VCaP (cell line): ENCODE measurements around the gene C1orf122.
A peak's percentile ranks its signal among the peaks of the same experiment; 100 is the strongest.

Experiments
- H3K27ac ChIP-seq: fragments of 450-650 bp; 2 replicates; pipeline ENCODE4 v1.5.1; 2017
- TF ChIP-seq, protein P1 (sequence below): fragments of 450-650 bp; conservative IDR thresholded peaks from 2 replicates; pipeline ENCODE4 v1.5.1; 2017; ENCODE audit warnings: mild to moderate bottlenecking, moderate library complexity

C1orf122 gene

DNA sequence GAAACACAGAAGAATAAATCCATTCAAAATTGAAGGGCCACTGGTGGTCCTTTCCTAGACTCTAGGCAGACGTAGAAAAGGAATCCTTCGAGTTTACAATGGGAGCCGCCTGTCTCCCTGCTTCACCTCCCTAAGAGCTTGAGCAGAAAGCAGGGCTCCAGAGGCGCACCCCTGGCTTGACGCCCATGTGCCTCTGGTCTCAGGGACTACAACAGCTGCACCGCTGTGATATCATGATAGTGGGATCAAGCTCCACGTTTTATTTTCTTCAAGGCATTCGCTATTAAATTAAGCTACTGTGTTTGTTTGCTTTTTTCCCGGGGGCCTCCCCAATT is 403 bp upstream of the C1orf122 start:
- H3K27ac ChIP-seq, result peak overlapping the region; percentile 95
- TF ChIP-seq, protein P1, sequence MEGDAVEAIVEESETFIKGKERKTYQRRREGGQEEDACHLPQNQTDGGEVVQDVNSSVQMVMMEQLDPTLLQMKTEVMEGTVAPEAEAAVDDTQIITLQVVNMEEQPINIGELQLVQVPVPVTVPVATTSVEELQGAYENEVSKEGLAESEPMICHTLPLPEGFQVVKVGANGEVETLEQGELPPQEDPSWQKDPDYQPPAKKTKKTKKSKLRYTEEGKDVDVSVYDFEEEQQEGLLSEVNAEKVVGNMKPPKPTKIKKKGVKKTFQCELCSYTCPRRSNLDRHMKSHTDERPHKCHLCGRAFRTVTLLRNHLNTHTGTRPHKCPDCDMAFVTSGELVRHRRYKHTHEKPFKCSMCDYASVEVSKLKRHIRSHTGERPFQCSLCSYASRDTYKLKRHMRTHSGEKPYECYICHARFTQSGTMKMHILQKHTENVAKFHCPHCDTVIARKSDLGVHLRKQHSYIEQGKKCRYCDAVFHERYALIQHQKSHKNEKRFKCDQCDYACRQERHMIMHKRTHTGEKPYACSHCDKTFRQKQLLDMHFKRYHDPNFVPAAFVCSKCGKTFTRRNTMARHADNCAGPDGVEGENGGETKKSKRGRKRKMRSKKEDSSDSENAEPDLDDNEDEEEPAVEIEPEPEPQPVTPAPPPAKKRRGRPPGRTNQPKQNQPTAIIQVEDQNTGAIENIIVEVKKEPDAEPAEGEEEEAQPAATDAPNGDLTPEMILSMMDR, result no peak

DNA sequence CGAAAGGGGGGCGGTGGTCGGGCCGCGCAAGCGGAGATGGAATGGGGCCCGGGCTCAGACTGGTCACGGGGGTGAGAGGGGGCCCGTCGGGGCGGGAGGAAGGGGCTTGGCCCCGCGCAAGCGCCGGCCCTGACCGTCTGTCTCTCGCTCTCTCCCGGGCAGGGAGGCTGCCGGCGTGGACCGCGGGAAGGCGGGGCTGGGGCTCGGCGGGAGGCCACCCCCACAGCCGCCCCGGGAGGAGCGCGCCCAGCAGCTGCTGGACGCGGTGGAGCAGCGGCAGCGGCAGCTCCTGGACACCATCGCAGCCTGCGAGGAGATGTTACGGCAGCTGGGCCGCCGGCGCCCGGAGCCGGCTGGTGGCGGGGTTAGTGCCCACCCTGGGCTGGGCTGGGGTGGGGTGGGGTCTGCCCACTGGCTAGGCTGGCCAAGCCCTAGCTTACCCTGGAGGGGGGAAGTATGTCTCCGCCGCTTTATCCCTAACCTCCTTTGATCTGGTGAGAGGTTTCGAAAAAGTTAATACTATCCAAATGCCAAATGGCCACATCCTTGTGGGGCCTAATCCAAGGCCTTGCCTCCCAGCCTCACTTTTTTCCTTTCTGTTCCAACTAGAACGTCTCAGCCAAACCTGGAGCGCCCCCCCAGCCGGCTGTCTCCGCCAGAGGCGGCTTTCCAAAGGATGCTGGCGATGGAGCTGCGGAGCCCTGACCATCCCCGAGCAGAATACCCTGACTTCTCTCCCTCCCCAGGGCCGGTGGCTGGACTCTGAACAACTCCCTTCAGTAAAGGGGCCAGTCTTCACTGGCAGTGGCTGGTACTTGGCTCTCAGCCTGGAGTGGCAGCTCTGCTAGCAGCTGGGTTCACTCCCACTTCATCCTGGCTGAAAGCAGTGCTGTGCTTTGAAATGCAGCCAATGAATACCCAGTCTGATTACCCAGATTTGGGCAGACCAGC is 1.1 kb downstream of the C1orf122 start:
- TF ChIP-seq, protein P1, result no peak
- peak overlapping the region; percentile 95 for H3K27ac ChIP-seq

DNA sequence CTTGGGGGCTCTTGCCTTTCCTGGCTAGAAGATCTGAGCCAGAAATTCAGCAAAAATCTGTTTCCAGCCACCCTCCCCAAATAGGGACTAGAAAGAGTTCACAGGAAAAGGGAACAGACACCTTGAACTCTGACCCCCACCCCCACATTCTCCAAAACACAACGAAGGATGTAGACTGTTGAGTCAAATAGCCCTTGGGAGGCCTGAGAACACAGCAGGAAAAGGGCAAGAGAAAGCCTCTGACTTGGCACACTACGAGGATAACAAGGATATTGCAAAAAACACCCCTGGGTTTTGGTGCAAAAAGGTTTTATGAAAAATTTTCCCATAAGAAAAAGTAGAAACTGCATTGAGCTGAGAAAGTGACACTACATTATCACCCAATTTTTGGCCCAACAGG is 2.4 kb downstream of the C1orf122 start:
- TF ChIP-seq, protein P1, result no peak

DNA sequence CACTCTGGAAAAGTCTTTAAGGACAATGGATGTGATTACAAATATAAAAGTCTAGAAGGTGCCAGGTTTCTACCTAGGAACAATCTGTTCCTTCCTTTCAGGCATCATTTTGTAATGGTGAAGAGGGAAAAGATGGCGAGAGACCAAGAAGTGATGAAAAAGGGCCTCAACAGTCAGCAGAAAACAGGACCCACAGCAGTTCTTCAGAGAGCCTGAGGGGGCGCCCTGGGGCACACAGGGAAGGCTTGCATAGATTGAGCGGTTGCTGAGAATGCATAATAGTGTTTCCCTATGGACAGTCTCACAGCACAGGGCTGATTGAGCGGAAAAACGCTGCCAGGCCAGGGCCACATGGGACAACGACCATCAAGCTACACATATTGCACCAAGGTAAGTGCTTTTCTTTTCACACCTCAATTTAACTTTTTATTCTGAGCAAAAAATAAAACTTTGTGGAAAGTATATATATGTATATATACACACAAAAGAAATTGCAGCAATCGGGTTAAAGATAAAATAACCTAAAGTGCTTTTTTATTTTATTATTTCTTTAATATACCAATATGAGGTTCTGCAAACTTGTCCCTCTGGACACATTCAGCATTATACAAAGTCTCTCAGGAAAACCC is 3.6 kb downstream of the C1orf122 start:
- TF ChIP-seq, protein P1, result peak; percentile 80
- peak overlapping the region; percentile 95; the same call in 1 of the 2 replicates for H3K27ac ChIP-seq

More for the DNA sequence above, 2.4 kb downstream of the C1orf122 start:
- H3K27ac ChIP-seq, result peak overlapping the region; percentile 95; the same call in 1 of the 2 replicates

DNA sequence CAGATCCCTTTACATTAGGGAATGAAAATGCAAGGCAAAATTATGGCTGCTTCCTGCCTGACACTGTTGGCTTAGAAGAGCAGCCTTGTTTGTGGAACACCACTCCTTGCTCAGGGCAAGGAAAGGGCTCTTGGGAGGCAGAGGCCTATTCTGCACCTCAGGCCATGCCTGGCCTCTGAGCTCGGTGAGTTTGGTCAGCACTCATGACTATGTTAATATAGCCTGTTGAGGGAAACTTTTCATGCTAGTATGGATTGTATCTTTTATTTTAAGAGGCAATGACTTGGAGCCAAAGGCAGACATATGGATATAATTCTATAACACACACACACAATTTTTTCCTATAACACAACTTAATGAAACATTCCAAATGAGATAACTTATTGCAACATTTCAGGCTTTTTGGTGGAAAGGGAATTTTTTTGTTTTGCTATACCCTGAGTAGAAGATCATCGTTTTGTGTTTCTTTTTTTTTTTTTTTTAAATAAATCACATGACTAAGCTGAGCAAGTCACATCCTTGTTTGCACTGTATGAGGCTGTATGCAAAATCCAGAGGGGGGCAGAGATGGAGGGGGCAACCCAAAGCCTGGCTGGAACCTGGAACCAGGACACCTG is 6.0 kb downstream of the C1orf122 start:
- TF ChIP-seq, protein P1, result no peak

DNA sequence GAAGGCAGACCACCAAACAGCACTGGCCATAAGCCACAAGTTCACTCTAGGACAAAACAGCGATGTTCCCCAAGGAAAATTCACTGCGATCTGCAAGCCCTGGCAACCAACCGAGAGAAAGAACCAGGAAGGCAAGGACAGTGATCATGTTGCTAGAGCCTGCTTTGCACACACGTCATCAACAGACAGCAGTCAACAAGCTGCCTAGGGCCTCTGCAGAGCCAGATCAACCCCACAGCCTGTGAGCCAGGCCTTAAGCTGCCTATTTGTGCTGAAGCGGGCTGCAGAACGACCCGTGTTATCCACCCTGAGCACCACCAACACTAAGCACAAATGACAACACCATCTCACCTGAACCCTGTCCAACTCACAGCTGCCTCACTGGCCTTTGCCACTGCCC is 6.7 kb downstream of the C1orf122 start:
- TF ChIP-seq, protein P1, result no peak
- no peak overlapping the region for H3K27ac ChIP-seq

More for the DNA sequence above, 6.0 kb downstream of the C1orf122 start:
- no peak overlapping the region for H3K27ac ChIP-seq

DNA sequence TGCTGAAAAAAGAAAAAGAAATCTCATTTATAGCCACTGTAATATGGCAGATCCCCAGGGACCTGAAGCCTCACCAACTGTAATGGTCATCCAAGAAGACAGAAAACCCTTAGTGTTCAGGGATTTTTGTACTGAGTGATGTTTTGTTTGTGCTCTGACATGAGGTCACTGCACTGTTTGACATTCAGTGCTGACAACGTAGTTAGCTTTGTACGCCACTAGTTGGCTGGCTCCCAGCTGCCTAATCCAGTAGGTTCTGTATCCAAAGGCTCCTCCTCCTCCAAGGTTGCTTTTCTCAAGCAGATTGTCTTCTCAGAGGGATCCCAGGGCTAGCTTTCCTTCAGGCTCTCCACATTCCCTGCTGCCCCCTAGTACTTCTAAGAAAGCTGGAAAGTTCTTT is 9.9 kb downstream of the C1orf122 start:
- H3K27ac ChIP-seq, result peak overlapping the region; percentile 58

More for the DNA sequence above, 9.9 kb downstream of the C1orf122 start:
- TF ChIP-seq, protein P1, result no peak
